SK-N-SH treated with all-trans-retinoic acid at 6 μM for 48 hours (cell line): Measurements from ENCODE around the gene CACNA1S.

Experiments
- ATAC-seq: fragments of 200-7000 bp; cut with Tn5 transposase; 3 replicates; pipeline ENCODE4 v1.9.1; 2020; ENCODE audit warnings: mild to moderate bottlenecking, moderate library complexity
- ARNTL ChIP-seq: fragments of 450-650 bp; formaldehyde crosslinking; IDR thresholded peaks from 2 replicates; pipeline ENCODE4 v1.5.0; 2020; ENCODE audit warnings: low read depth, mild to moderate bottlenecking, moderate library complexity, borderline replicate concordance
- BACH2 ChIP-seq: fragments of 250-450 bp; sonication (Bioruptor Pico); IDR thresholded peaks from 2 replicates; pipeline ENCODE4 v1.9.0; 2021; ENCODE audit warnings: mild to moderate bottlenecking, borderline replicate concordance
- CREB5 ChIP-seq: fragments of 250-450 bp; sonication (Bioruptor Pico); IDR thresholded peaks from 2 replicates; pipeline ENCODE4 v1.5.1; 2020; ENCODE audit warnings: low read depth, mild to moderate bottlenecking, moderate library complexity
- CSDC2 ChIP-seq: fragments of 250-450 bp; sonication (Bioruptor Pico); IDR thresholded peaks from 2 replicates; pipeline ENCODE4 v1.5.0; 2020; ENCODE audit warnings: mild to moderate bottlenecking, moderate library complexity
- CSRNP3 ChIP-seq: fragments of 250-450 bp; sonication (Bioruptor Pico); IDR thresholded peaks from 2 replicates; pipeline ENCODE4 v1.5.1; 2021; ENCODE audit warnings: mild to moderate bottlenecking, moderate library complexity
- ESRRG ChIP-seq: fragments of 250-450 bp; sonication (Bioruptor Pico); IDR thresholded peaks from 2 replicates; pipeline ENCODE4 v1.6.1; 2021; ENCODE audit warnings: mild to moderate bottlenecking
- GLIS3 ChIP-seq: fragments of 250-450 bp; sonication (Bioruptor Pico); IDR thresholded peaks from 2 replicates; pipeline ENCODE4 v1.5.0; 2020; ENCODE audit warnings: mild to moderate bottlenecking, moderate library complexity
- PATZ1 ChIP-seq: fragments of 250-450 bp; sonication (Bioruptor Pico); IDR thresholded peaks from 2 replicates; pipeline ENCODE4 v1.8.0; 2020; ENCODE audit warnings: mild to moderate bottlenecking, moderate library complexity, borderline replicate concordance
- POU6F1 ChIP-seq: fragments of 250-450 bp; sonication (Bioruptor Pico); IDR thresholded peaks from 2 replicates; pipeline ENCODE4 v1.8.0; 2021; ENCODE audit warnings: low read depth, mild to moderate bottlenecking, moderate library complexity, borderline replicate concordance
- PPARA ChIP-seq: fragments of 250-450 bp; sonication (Bioruptor Pico); IDR thresholded peaks from 2 replicates; pipeline ENCODE4 v1.5.0; 2020; ENCODE audit warnings: mild to moderate bottlenecking, borderline replicate concordance
- RARB ChIP-seq: fragments of 250-450 bp; sonication (Bioruptor Pico); IDR thresholded peaks from 2 replicates; pipeline ENCODE4 v1.8.0; 2021; ENCODE audit warnings: mild to moderate bottlenecking, moderate library complexity
- TOX ChIP-seq: fragments of 250-450 bp; sonication (Bioruptor Pico); IDR thresholded peaks from 2 replicates; pipeline ENCODE4 v1.8.0; 2021; ENCODE audit warnings: mild to moderate bottlenecking, moderate library complexity, borderline replicate concordance
- TSHZ2 ChIP-seq: fragments of 250-450 bp; sonication (Bioruptor Pico); IDR thresholded peaks from 2 replicates; pipeline ENCODE4 v1.5.0; 2020; ENCODE audit warnings: mild to moderate bottlenecking, moderate library complexity
- ZC3H10 ChIP-seq: fragments of 250-450 bp; sonication (Bioruptor Pico); IDR thresholded peaks from 2 replicates; pipeline ENCODE4 v1.5.1; 2021; ENCODE audit warnings: mild to moderate bottlenecking, moderate library complexity
- ZFP3 ChIP-seq: fragments of 250-450 bp; sonication (Bioruptor Pico); IDR thresholded peaks from 2 replicates; pipeline ENCODE4 v1.5.0; 2020; ENCODE audit warnings: mild to moderate bottlenecking, moderate library complexity
- ZFP30 ChIP-seq: fragments of 450-650 bp; formaldehyde crosslinking; IDR thresholded peaks from 2 replicates; pipeline ENCODE4 v1.5.0; 2022; ENCODE audit warnings: mild to moderate bottlenecking, moderate library complexity
- ZNF70 ChIP-seq: fragments of 450-650 bp; formaldehyde crosslinking; IDR thresholded peaks from 2 replicates; pipeline ENCODE4 v1.5.0; 2020; ENCODE audit warnings: mild to moderate bottlenecking, moderate library complexity
- ZNF8 ChIP-seq: fragments of 450-650 bp; formaldehyde crosslinking; IDR thresholded peaks from 2 replicates; pipeline ENCODE4 v1.5.0; 2020; ENCODE audit warnings: mild to moderate bottlenecking, moderate library complexity

The CACNA1S gene

GRCh38 chr1:201095581-201095980, 16.6 kb downstream of the CACNA1S start:
- ATAC-seq, result no peak
- no peak for TF ChIP-seq CSDC2 (CRISPR knock-in tag)
- TF ChIP-seq, all 23 proteins: peak for 0

GRCh38 chr1:201094832-201095231, 17.4 kb downstream of the CACNA1S start:
- ATAC-seq, result no peak
- TF ChIP-seq ZFP30 (CRISPR knock-in tag) (no peak), ZFP3 (CRISPR knock-in tag) (no peak), ZNF70 (CRISPR knock-in tag) (no peak), PPARA (no peak), ZC3H10 (CRISPR knock-in tag) (no peak), TOX (no peak), ARNTL (CRISPR knock-in tag) (no peak), RARB (CRISPR knock-in tag) (no peak), BACH2 (CRISPR knock-in tag) (no peak), CSDC2 (CRISPR knock-in tag) (no peak), ESRRG (no peak)

GRCh38 chr1:201093962-201094361, 18.3 kb downstream of the CACNA1S start:
- no peak for ATAC-seq
- TF ChIP-seq TOX, result no peak
- TF ChIP-seq BACH2 (CRISPR knock-in tag), result no peak
- no peak for TF ChIP-seq CREB5
- TF ChIP-seq PATZ1, result no peak
- no peak for TF ChIP-seq ESRRG
- no peak for TF ChIP-seq ARNTL (CRISPR knock-in tag)
- TF ChIP-seq CSDC2 (CRISPR knock-in tag), result no peak
- TF ChIP-seq RARB (CRISPR knock-in tag), result no peak
- no peak for TF ChIP-seq TSHZ2 (CRISPR knock-in tag)
- TF ChIP-seq ZNF70 (CRISPR knock-in tag), result no peak
- TF ChIP-seq PPARA, result no peak
- TF ChIP-seq ZFP3 (CRISPR knock-in tag), result no peak
- TF ChIP-seq CSRNP3, result no peak
- TF ChIP-seq GLIS3, result no peak

- ATAC-seq, result no peak
- TF ChIP-seq ZFP30 (CRISPR knock-in tag) (no peak), POU6F1 (CRISPR knock-in tag) (no peak), BACH2 (CRISPR knock-in tag) (no peak), ESRRG (no peak), PPARA (no peak), RARB (CRISPR knock-in tag) (no peak), ZNF8 (CRISPR knock-in tag) (no peak), CSRNP3 (no peak), CSDC2 (CRISPR knock-in tag) (no peak), ZNF70 (CRISPR knock-in tag) (no peak)
Measured at GRCh38 chr1:201093561-201093960, 18.7 kb downstream of the CACNA1S start.
